ENCODE measurements around the gene GORASP2. TPM values are rescaled to one million over a fixed set of nuclear protein-coding genes. Genes with fewer than 3 reads are reported as not detected.

Gene GORASP2
- total RNA-seq, 1 experiment from 2014 or later = 67.3 TPM

- no peaks in the 10 kb centered on the region for H3F3A ChIP-seq (ENCODE audit: low read length, unreplicated experiment)
- H3K4me3 ChIP-seq (ENCODE audit: low read length) = no peak overlapping the region
- no peaks in the 10 kb centered on the region for H3K27me3 ChIP-seq (ENCODE audit: low read length)
- H3K4me2 ChIP-seq (ENCODE audit: low read length) = no peak overlapping the region
- H2AFZ ChIP-seq (ENCODE audit: low read length) = no peak overlapping the region
- H3K9ac ChIP-seq (ENCODE audit: low read length) = no peak overlapping the region
- DNase-seq = peak; percentile 30
- H4K20me1 ChIP-seq (ENCODE audit: low read length) = no peaks in the 10 kb centered on the region
- no peaks in the 10 kb centered on the region for H3K79me2 ChIP-seq (ENCODE audit: low read length)
- no peak overlapping the region for H3K27ac ChIP-seq (ENCODE audit: low read length)
- peak; percentile 60 for ATAC-seq
- peaks cover 46% of the 10 kb centered on the region for H3K36me3 ChIP-seq (ENCODE audit: low read depth, low read length)
- TSS peak; percentile 28 for BruUV-seq (replicated peaks)
- ChIA-PET CTCF (interaction anchor here (0.6 to 0.8 kb wide), 3 partner anchors 17 to 653 kb away, joined by 3 to 11 read pairs (median 3); no protein-coding TSS in a partner anchor), POLR2A (ENCODE audit: unreplicated experiment) (no interaction called here)
- TF ChIP-seq CTCF (conservative IDR thresholded peaks at IDR 0.05; ENCODE audit: low read depth, low read length) = peak; percentile 40
- no peak for TF ChIP-seq EZH2 (IDR thresholded peaks at IDR 0.05; ENCODE audit: low read length, unreplicated experiment)
- no peaks in the 10 kb centered on the region for H3K9me2 ChIP-seq (replicated peaks; ENCODE audit: low read length)
- intact Hi-C loops (cut with micrococcal nuclease) = no loop called here
- no peaks in the 10 kb centered on the region for H3K4me1 ChIP-seq (ENCODE audit: insufficient read depth, low read length)
- no peaks in the 10 kb centered on the region for H3K9me3 ChIP-seq (ENCODE audit: low read length)
Observed at GRCh38 chr2:170966648-170967396, 37.8 kb downstream of the GORASP2 start.

- CTCF ChIA-PET = interaction anchor here (0.7 to 0.8 kb wide), 2 partner anchors 16 to 39 kb away, joined by 3 to 11 read pairs; no protein-coding TSS in a partner anchor
- POLR2A ChIA-PET (ENCODE audit: unreplicated experiment) = no interaction called here
- H3K27ac ChIP-seq (ENCODE audit: low read length) = no peak overlapping the region
- ATAC-seq (no peak), DNase-seq (no peak)
- TF ChIP-seq EZH2phosphoT487 (IDR thresholded peaks at IDR 0.05; ENCODE audit: borderline replicate concordance, low read length) = no peak
- no peak for TF ChIP-seq EZH2 (IDR thresholded peaks at IDR 0.05; ENCODE audit: low read length, unreplicated experiment)
- no peak overlapping the region for H3K9ac ChIP-seq (ENCODE audit: low read length)
- peaks cover 39% of the 10 kb centered on the region for H3K36me3 ChIP-seq (ENCODE audit: low read depth, low read length)
- H3K4me2 ChIP-seq (ENCODE audit: low read length) = no peak overlapping the region
- H3K9me2 ChIP-seq (replicated peaks; ENCODE audit: low read length) = no peaks in the 10 kb centered on the region
- H3K4me3 ChIP-seq (ENCODE audit: low read length) = no peak overlapping the region
- intact Hi-C loops (cut with micrococcal nuclease) = no loop called here
- no peaks in the 10 kb centered on the region for H3K9me3 ChIP-seq (ENCODE audit: low read length)
- no peaks in the 10 kb centered on the region for H4K20me1 ChIP-seq (ENCODE audit: low read length)
- H3F3A ChIP-seq (ENCODE audit: low read length, unreplicated experiment) = no peaks in the 10 kb centered on the region
- no peaks in the 10 kb centered on the region for H3K27me3 ChIP-seq (ENCODE audit: low read length)
- no peaks in the 10 kb centered on the region for H3K79me2 ChIP-seq (ENCODE audit: low read length)
- no peak overlapping the region for H2AFZ ChIP-seq (ENCODE audit: low read length)
- no TSS peak for BruUV-seq (replicated peaks)
- no peaks in the 10 kb centered on the region for H3K4me1 ChIP-seq (ENCODE audit: insufficient read depth, low read length)
Observed at GRCh38 chr2:170967553-170967952, 38.5 kb downstream of the GORASP2 start.

GRCh38 chr2:170968205-170969003 lies 39.4 kb downstream of the GORASP2 start:
- no peak for DNase-seq
- peaks cover 34% of the 10 kb centered on the region for H3K36me3 ChIP-seq (ENCODE audit: low read depth, low read length)
- H4K20me1 ChIP-seq (ENCODE audit: low read length) = no peaks in the 10 kb centered on the region
- peaks cover 5% of the 10 kb centered on the region for H3K4me1 ChIP-seq (ENCODE audit: insufficient read depth, low read length)
- H3K9ac ChIP-seq (ENCODE audit: low read length) = no peak overlapping the region
- no TSS peak for BruUV-seq (replicated peaks)
- H3K27ac ChIP-seq (ENCODE audit: low read length) = no peak overlapping the region
- H3F3A ChIP-seq (ENCODE audit: low read length, unreplicated experiment) = no peaks in the 10 kb centered on the region
- ATAC-seq = no peak
- no peak overlapping the region for H2AFZ ChIP-seq (ENCODE audit: low read length)
- H3K27me3 ChIP-seq (ENCODE audit: low read length) = no peaks in the 10 kb centered on the region
- no peaks in the 10 kb centered on the region for H3K9me2 ChIP-seq (replicated peaks; ENCODE audit: low read length)
- no peak overlapping the region for H3K4me2 ChIP-seq (ENCODE audit: low read length)
- TF ChIP-seq EZH2 (IDR thresholded peaks at IDR 0.05; ENCODE audit: low read length, unreplicated experiment) (no peak), EZH2phosphoT487 (IDR thresholded peaks at IDR 0.05; ENCODE audit: borderline replicate concordance, low read length) (no peak), CTCF (conservative IDR thresholded peaks at IDR 0.05; ENCODE audit: low read depth, low read length) (no peak)
- no peak overlapping the region for H3K4me3 ChIP-seq (ENCODE audit: low read length)
- ChIA-PET CTCF (interaction anchor here (0.6 kb wide), 1 partner anchor 598 kb away, joined by 5 read pairs; no protein-coding TSS in a partner anchor), POLR2A (ENCODE audit: unreplicated experiment) (no interaction called here)
- intact Hi-C loops (cut with micrococcal nuclease) = no loop called here
- H3K9me3 ChIP-seq (ENCODE audit: low read length) = no peaks in the 10 kb centered on the region
- H3K79me2 ChIP-seq (ENCODE audit: low read length) = no peaks in the 10 kb centered on the region

All from PC-3 (cell line).